Fibroblast of peridontal ligament (primary cell): Measurements from ENCODE around the gene SLC7A5.
"Not testable (repeated sequence)": the region's sequence is repeated elsewhere in the genome, so short reads cannot be mapped to it uniquely, and the experiment has no call there.

Source experiments
- DNase-seq: peaks from one replicate; pipeline ENCODE4 v3.0.0-alpha.2; 2010; ENCODE audit errors: extremely low read depth

Gene SLC7A5

GRCh38 chr16:87794485-87795078 lies 74.7 kb downstream of the SLC7A5 start:
- no peak for DNase-seq

- DNase-seq: no peak
Observed at GRCh38 chr16:87792205-87792565, 77.1 kb downstream of the SLC7A5 start.

GRCh38 chr16:87791295-87792204 lies 77.8 kb downstream of the SLC7A5 start:
- DNase-seq: no peak

GRCh38 chr16:87790292-87791100 lies 78.8 kb downstream of the SLC7A5 start:
- peak; percentile 86 for DNase-seq

- DNase-seq: peak; percentile 72
Observed at GRCh38 chr16:87789437-87790291, 79.6 kb downstream of the SLC7A5 start.

- DNase-seq: not testable (repeated sequence)
Observed at GRCh38 chr16:87788730-87789436, 80.4 kb downstream of the SLC7A5 start.

GRCh38 chr16:87787451-87788091 lies 81.7 kb downstream of the SLC7A5 start:
- not testable (repeated sequence) for DNase-seq

- peak; percentile 26 for DNase-seq
Observed at GRCh38 chr16:87784812-87785211, 84.5 kb downstream of the SLC7A5 start.

- no peak for DNase-seq
Observed at GRCh38 chr16:87782033-87782432, 87.3 kb downstream of the SLC7A5 start.

- DNase-seq: no peak
Observed at GRCh38 chr16:87780385-87780989, 88.8 kb downstream of the SLC7A5 start.
